ENCODE measurements around the gene NACC2.

NACC2 gene

DNA sequence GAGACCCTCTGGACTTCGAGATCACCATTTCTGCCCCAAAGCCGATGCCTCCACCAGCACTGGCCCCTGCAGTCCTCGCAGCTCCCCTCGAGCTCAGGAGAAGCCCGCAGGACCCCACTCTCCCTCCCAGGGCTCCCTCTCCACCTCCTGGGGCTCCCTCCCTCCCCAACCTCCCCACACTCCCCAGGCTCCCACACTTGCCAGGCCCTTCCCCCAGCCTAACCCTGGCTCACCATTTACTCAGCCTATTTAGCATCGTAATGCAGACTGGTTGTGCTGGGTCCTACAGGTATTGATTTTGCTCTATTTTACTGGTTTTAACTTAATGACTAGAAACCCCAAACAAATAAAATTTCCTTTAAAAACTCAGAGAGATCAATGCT lies 47.3 kb upstream of the NACC2 start:
- H3K4me3 ChIP-seq, result no peak overlapping the region
- no peak overlapping the region for H3K27ac ChIP-seq
- H3K9me3 ChIP-seq, result no peaks in the 10 kb centered on the region
- no peaks in the 10 kb centered on the region for H3K4me1 ChIP-seq
- TF ChIP-seq, protein P1, sequence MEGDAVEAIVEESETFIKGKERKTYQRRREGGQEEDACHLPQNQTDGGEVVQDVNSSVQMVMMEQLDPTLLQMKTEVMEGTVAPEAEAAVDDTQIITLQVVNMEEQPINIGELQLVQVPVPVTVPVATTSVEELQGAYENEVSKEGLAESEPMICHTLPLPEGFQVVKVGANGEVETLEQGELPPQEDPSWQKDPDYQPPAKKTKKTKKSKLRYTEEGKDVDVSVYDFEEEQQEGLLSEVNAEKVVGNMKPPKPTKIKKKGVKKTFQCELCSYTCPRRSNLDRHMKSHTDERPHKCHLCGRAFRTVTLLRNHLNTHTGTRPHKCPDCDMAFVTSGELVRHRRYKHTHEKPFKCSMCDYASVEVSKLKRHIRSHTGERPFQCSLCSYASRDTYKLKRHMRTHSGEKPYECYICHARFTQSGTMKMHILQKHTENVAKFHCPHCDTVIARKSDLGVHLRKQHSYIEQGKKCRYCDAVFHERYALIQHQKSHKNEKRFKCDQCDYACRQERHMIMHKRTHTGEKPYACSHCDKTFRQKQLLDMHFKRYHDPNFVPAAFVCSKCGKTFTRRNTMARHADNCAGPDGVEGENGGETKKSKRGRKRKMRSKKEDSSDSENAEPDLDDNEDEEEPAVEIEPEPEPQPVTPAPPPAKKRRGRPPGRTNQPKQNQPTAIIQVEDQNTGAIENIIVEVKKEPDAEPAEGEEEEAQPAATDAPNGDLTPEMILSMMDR (IDR thresholded peaks at IDR 0.05), result no peak
- no peaks in the 10 kb centered on the region for H3K36me3 ChIP-seq
- DNase-seq, result no peak
- intact Hi-C loops (cut with DNase I; ENCODE audit: low total_unique reads), result loop anchor here (10.0 kb wide), 1 partner anchor 142 kb away; no protein-coding TSS in a partner anchor
- peaks cover 0 to 77% of the 10 kb centered on the region in 2 donors for H3K27me3 ChIP-seq

DNA sequence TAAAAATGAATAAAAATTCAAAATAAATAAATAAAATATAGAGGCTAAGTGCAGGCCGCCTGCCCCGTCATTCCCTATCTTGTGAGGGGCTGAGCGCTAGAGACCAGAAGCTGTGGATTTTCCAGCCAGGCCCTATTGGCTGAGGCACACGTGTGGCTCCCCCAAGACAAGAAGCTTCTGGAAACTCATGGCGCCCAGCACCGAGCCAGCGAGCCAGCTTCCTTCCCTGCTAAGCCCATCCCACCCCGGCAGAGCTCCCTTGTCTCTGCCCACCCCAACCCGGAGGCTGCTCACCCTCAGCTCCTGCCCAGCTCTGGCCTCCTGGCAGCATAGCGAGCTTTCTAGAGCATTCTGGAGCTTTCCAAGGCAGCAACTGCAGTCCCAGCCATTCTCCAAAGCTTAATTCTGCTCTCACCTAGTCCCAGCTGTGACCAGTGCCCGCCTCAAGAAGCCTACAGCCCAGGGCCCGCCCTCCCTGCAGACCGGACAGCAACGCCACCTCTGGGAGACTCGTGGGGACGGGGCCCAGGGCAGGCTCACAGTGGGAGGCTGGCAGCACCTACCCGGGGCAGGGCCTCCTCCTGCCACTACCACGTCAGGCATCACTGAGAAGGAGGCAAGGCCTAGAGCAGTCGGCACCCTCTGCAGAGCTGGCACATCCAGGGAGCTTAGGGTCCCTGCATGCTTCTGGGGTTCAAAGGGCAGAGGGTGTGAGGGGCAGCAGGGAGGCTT lies 46.8 kb upstream of the NACC2 start:
- Histone ChIP-seq H3K27ac (no peak overlapping the region), H3K36me3 (no peaks in the 10 kb centered on the region), H3K27me3 (peaks cover 0 to 77% of the 10 kb centered on the region in 2 donors), H3K4me3 (no peak overlapping the region), H3K4me1 (peaks cover 0 to 5% (median 0%) of the 10 kb centered on the region in 4 donors), H3K9me3 (no peaks in the 10 kb centered on the region)
- TF ChIP-seq, protein P1 (IDR thresholded peaks at IDR 0.05), result no peak
- no peak for DNase-seq
- intact Hi-C loops (cut with DNase I; ENCODE audit: low total_unique reads), result loop anchor here (10.0 kb wide), 1 partner anchor 143 kb away; no protein-coding TSS in a partner anchor

DNA sequence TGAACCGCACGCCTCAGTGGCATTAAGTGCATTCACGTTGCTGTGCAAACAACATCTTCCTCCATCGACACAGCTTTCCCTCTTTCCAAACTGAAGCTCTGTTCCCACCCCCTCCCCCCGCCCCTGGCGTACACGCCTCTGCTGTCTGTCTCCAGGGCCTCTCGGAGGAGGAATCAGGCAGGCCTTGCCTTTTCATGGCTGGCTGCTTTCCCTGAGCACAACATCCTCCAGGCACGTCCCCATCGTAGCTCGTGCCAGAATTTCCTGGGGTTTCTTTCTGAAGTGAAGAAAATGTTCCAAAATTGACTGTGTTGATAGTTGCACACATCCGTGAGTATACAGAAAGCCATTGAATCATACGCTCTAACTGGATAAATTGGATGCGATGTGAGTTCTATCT lies 45.9 kb upstream of the NACC2 start:
- intact Hi-C loops (cut with DNase I; ENCODE audit: low total_unique reads), result loop anchor here (10.0 kb wide), 1 partner anchor 144 kb away; no protein-coding TSS in a partner anchor
- H3K36me3 ChIP-seq, result no peaks in the 10 kb centered on the region
- peaks cover 0 to 6% (median 0%) of the 10 kb centered on the region in 4 donors for H3K4me1 ChIP-seq
- H3K9me3 ChIP-seq, result no peaks in the 10 kb centered on the region
- H3K27me3 ChIP-seq, result peaks cover 0 to 77% of the 10 kb centered on the region in 2 donors
- H3K4me3 ChIP-seq, result no peak overlapping the region
- H3K27ac ChIP-seq, result no peak overlapping the region
- TF ChIP-seq, protein P1 (IDR thresholded peaks at IDR 0.05), result no peak
- no peak for DNase-seq

DNA sequence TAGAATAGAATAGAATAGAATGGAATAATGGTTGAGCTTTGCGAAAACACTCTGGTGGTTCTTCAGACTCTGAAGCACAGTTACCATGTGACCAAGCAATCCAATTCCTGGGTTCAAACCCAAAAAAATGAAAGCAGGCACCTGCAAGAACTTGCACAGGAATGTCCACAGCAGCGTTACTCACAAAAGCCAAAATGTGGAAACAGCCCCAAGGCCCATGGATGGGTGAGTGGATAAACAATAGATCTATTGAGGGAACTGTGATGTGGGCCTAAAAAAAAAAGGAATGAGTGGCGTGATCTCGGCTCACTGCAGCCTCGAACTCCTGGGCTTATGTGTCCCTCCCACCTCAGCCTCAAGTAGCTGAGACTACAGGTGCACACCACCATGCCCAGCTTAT lies 45.0 kb upstream of the NACC2 start:
- no peak overlapping the region for H3K4me3 ChIP-seq
- DNase-seq, result no peak
- intact Hi-C loops (cut with DNase I; ENCODE audit: low total_unique reads), result loop anchor here (10.0 kb wide), 1 partner anchor 145 kb away; no protein-coding TSS in a partner anchor
- no peaks in the 10 kb centered on the region for H3K36me3 ChIP-seq
- peaks cover 0 to 77% of the 10 kb centered on the region in 2 donors for H3K27me3 ChIP-seq
- no peaks in the 10 kb centered on the region for H3K9me3 ChIP-seq
- peaks cover 0 to 6% (median 0%) of the 10 kb centered on the region in 4 donors for H3K4me1 ChIP-seq
- no peak overlapping the region for H3K27ac ChIP-seq
- TF ChIP-seq, protein P1 (IDR thresholded peaks at IDR 0.05), result no peak

DNA sequence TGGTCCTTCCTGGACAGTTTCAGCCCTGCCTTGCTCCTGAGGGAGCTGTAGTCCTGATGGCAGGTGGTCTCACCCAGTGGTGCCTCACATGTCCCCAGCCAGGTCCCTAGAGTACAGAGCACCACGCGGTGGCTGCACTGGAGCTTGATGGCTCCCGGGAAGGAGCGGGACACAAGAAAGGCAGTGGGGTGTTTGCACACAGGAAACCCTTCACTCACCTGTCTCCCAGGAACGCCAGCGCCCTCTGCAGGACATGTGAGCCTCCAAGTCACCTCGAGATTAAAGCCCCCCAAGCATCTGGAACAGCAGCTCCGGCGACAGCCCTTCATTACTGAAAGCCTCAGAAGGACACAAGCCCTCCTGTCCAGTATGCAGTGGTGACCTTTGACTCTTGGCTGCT lies 43.5 kb upstream of the NACC2 start:
- Histone ChIP-seq H3K4me1 (peaks cover 0 to 13% (median 4%) of the 10 kb centered on the region in 4 donors), H3K4me3 (no peak overlapping the region), H3K27ac (no peak overlapping the region), H3K27me3 (peaks cover 0 to 77% of the 10 kb centered on the region in 2 donors), H3K9me3 (no peaks in the 10 kb centered on the region), H3K36me3 (no peaks in the 10 kb centered on the region)
- TF ChIP-seq, protein P1 (IDR thresholded peaks at IDR 0.05), result no peak
- DNase-seq, result no peak
- intact Hi-C loops (cut with DNase I; ENCODE audit: low total_unique reads), result no loop called here

Data from tibial artery (tissue), 4 donors.